Cardiac muscle cell (in vitro differentiated cells and primary cell): ENCODE data around the gene DAAM1. TPM values are rescaled to one million over a fixed set of nuclear protein-coding genes. Genes with fewer than 3 reads are reported as not detected.

ENCODE experiments used
- DNase-seq, 2 donors: peaks; one replicate each; pipeline versions ENCODE4 v3.0.0 to v3.0.0-alpha.2; 2010 to 2017; ENCODE audit warnings: low read depth in 1 of 2, low spot score in 1 of 2
- H3K27ac ChIP-seq: fragments of 200-600 bp; sonication (generic); 2 replicates; pipeline ENCODE4 v1.5.1; 2016
- H3K27me3 ChIP-seq: fragments of 200-600 bp; sonication (generic); 2 replicates; pipeline ENCODE4 v1.6.0; 2016; ENCODE audit warnings: control low read depth
- H3K36me3 ChIP-seq: fragments of 200-600 bp; sonication (generic); 2 replicates; pipeline ENCODE4 v1.5.1; 2016; ENCODE audit warnings: control low read depth
- H3K4me1 ChIP-seq: fragments of 200-600 bp; sonication (generic); 2 replicates; pipeline ENCODE4 v1.8.1; 2017; ENCODE audit warnings: low read depth, mild to moderate bottlenecking, mixed run types
- H3K4me3 ChIP-seq: fragments of 200-600 bp; sonication (generic); 2 replicates; pipeline ENCODE4 v1.5.1; 2016; ENCODE audit warnings: mild to moderate bottlenecking
- H3K9me3 ChIP-seq: fragments of 200-600 bp; sonication (generic); 2 replicates; pipeline ENCODE4 v1.5.1; 2017; ENCODE audit warnings: low read depth, mild to moderate bottlenecking, control low read depth
- CTCF ChIP-seq: IDR thresholded peaks from 2 replicates; pipeline ENCODE4 v1.5.1; 2012; ENCODE audit warnings: low read depth, mild to moderate bottlenecking, low read length
- polyA plus RNA-seq: library from polyadenylated mRNA; unstranded; fragments of >200 nt; fragmentation: Nextera tagmentation; extraction: Ambion mirVana; gene quantifications from 2 replicates; pipeline ENCODE4 v1.2.1, GENCODE V29; 2016
- total RNA-seq: library from RNA; depleted of rRNA; stranded (reverse); fragments of >200 nt; gene quantifications from 2 replicates; pipeline ENCODE4 v1.2.3, GENCODE V29; 2016

Gene DAAM1
- total and polyA plus RNA-seq, 2 experiments from 2014 or later = 33.9 to 34.2 TPM

- DNase-seq = peak in 1 of 2 donors; percentile 51
- H3K9me3 ChIP-seq = no peaks in the 10 kb centered on the region
- H3K27ac ChIP-seq = no peak overlapping the region
- no peaks in the 10 kb centered on the region for H3K27me3 ChIP-seq
- H3K4me1 ChIP-seq = peaks cover 20% of the 10 kb centered on the region
- H3K36me3 ChIP-seq = no peaks in the 10 kb centered on the region
- TF ChIP-seq CTCF = no peak
- H3K4me3 ChIP-seq = no peak overlapping the region
Observed at GRCh38 chr14:59208224-59208814, 19.9 kb downstream of the DAAM1 start.

GRCh38 chr14:59208954-59209353 is 20.5 kb downstream of the DAAM1 start:
- no peak overlapping the region for H3K4me3 ChIP-seq
- no peaks in the 10 kb centered on the region for H3K27me3 ChIP-seq
- peaks cover 26% of the 10 kb centered on the region for H3K4me1 ChIP-seq
- H3K9me3 ChIP-seq = no peaks in the 10 kb centered on the region
- no peak overlapping the region for H3K27ac ChIP-seq
- H3K36me3 ChIP-seq = no peaks in the 10 kb centered on the region
- TF ChIP-seq CTCF = no peak
- no peak for DNase-seq

GRCh38 chr14:59210621-59211020 is 22.2 kb downstream of the DAAM1 start:
- H3K36me3 ChIP-seq = no peaks in the 10 kb centered on the region
- no peak overlapping the region for H3K4me3 ChIP-seq
- no peak for DNase-seq
- H3K4me1 ChIP-seq = peaks cover 43% of the 10 kb centered on the region
- no peaks in the 10 kb centered on the region for H3K9me3 ChIP-seq
- no peaks in the 10 kb centered on the region for H3K27me3 ChIP-seq
- H3K27ac ChIP-seq = no peak overlapping the region
- TF ChIP-seq CTCF = no peak

GRCh38 chr14:59213368-59214315 is 25.2 kb downstream of the DAAM1 start:
- Histone ChIP-seq H3K36me3 (no peaks in the 10 kb centered on the region), H3K27me3 (no peaks in the 10 kb centered on the region), H3K9me3 (no peaks in the 10 kb centered on the region), H3K4me1 (peaks cover 48% of the 10 kb centered on the region), H3K27ac (peak overlapping the region; percentile 95), H3K4me3 (no peak overlapping the region)
- TF ChIP-seq CTCF = no peak
- DNase-seq = no peak

GRCh38 chr14:59214702-59215302 is 26.3 kb downstream of the DAAM1 start:
- no peak for TF ChIP-seq CTCF
- Histone ChIP-seq H3K4me3 (no peak overlapping the region), H3K27ac (peak overlapping the region; percentile 95), H3K27me3 (no peaks in the 10 kb centered on the region), H3K9me3 (no peaks in the 10 kb centered on the region), H3K36me3 (no peaks in the 10 kb centered on the region), H3K4me1 (peaks cover 48% of the 10 kb centered on the region)
- no peak for DNase-seq
